ENCODE data around the gene PTPN11. TPM values are rescaled to one million over a fixed set of nuclear protein-coding genes. Genes with fewer than 3 reads are reported as not detected.

PTPN11 gene
- total RNA-seq, 2 experiments from 2014 or later = 44.6 to 46.4 TPM

DNA sequence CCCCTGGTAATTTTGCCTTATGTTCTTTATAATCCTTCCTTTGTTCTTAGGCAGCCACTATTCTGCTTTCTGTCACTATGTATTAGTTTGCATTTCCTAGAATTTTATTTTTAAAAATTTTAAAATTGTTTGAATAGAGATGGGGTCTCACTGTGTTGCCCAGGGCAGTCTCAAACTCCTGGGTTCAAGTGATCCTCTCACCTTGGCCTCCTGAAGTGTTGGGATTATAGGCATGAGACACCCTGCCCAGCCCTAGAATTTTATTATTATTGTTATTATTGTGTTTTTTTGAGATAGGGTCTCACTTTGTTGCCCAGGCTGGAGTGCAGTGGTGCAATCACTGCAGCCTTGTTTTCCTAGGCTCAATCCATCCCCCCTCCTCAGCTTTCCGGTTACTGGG, 2.6 kb downstream of the PTPN11 start:
- Histone ChIP-seq H3K36me3 (ENCODE audit: insufficient read depth, low read length) (no peaks in the 10 kb centered on the region), H3K27ac (ENCODE audit: low read depth in 1 of 2, low read length in 2 of 2) (no peak overlapping the region), H3K4me1 (ENCODE audit: insufficient read depth, low read length) (peaks cover 54% of the 10 kb centered on the region), H3K4me3 (ENCODE audit: low read length) (no peak overlapping the region), H3K9me3 (ENCODE audit: control insufficient read depth in 1 of 2, insufficient read depth in 1 of 2, low read length in 2 of 2) (no peaks in the 10 kb centered on the region), H3K27me3 (ENCODE audit: control insufficient read depth in 1 of 2, insufficient read depth in 2 of 2, low read length in 2 of 2) (no peaks in the 10 kb centered on the region)
- intact Hi-C loops (cut with DNase I, micrococcal nuclease) = no loop called here
- POLR2A ChIA-PET = no interaction called here
- H3K27ac Mint-ChIP-seq = peak overlapping the region; percentile 24
- no peak for ATAC-seq (ENCODE audit: poor library complexity)
- H3K27me3 Mint-ChIP-seq = no peaks in the 10 kb centered on the region
- no peak for TF ChIP-seq CTCF (IDR thresholded peaks at IDR 0.05)
- peaks cover 48% of the 10 kb centered on the region for H3K4me1 Mint-ChIP-seq (ENCODE audit: low read depth)
- CTCF ChIA-PET = no interaction called here
- no peaks in the 10 kb centered on the region for H3K9me3 Mint-ChIP-seq
- H3K4me3 Mint-ChIP-seq = no peak overlapping the region
- peaks cover 11% of the 10 kb centered on the region for H3K36me3 Mint-ChIP-seq (ENCODE audit: low read depth)
- no peak for DNase-seq

DNA sequence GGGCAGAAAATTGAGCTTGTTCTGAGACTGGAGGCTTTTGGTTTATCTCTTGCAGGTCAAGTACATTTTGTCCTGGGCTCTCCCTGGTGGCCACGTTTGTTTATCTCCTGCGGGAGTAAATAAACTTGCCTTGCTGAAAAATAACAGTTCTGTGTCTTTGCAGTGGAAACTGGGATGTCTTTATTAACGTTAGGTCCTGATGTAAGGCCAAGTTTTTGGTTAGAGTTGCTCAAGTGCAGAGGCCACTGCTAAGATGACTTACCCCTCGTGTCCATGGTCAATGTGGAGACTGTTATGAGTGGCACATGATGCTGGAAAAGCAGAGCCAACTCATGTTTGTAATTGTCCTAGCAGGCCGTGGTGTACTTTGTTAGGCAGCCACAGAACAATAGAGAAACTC, 3.8 kb downstream of the PTPN11 start:
- CTCF ChIA-PET = interaction anchor here (1.0 kb wide), 1 partner anchor 11 kb away, joined by 3 read pairs; no protein-coding TSS in a partner anchor
- ATAC-seq (ENCODE audit: poor library complexity) (no peak), DNase-seq (no peak)
- Histone ChIP-seq H3K27ac (ENCODE audit: low read depth in 1 of 2, low read length in 2 of 2) (no peak overlapping the region), H3K9me3 (ENCODE audit: control insufficient read depth in 1 of 2, insufficient read depth in 1 of 2, low read length in 2 of 2) (no peaks in the 10 kb centered on the region), H3K4me3 (ENCODE audit: low read length) (no peak overlapping the region), H3K27me3 (ENCODE audit: control insufficient read depth in 1 of 2, insufficient read depth in 2 of 2, low read length in 2 of 2) (no peaks in the 10 kb centered on the region), H3K4me1 (ENCODE audit: insufficient read depth, low read length) (peaks cover 54% of the 10 kb centered on the region), H3K36me3 (ENCODE audit: insufficient read depth, low read length) (no peaks in the 10 kb centered on the region)
- TF ChIP-seq CTCF (IDR thresholded peaks at IDR 0.05) = no peak
- peak overlapping the region; percentile 29 for H3K27ac Mint-ChIP-seq
- no peaks in the 10 kb centered on the region for H3K9me3 Mint-ChIP-seq
- no peaks in the 10 kb centered on the region for H3K27me3 Mint-ChIP-seq
- POLR2A ChIA-PET = interaction anchor here (0.6 kb wide), 1 partner anchor 71 kb away, joined by 4 read pairs; no protein-coding TSS in a partner anchor
- intact Hi-C loops (cut with DNase I, micrococcal nuclease) = no loop called here
- peaks cover 11% of the 10 kb centered on the region for H3K36me3 Mint-ChIP-seq (ENCODE audit: low read depth)
- H3K4me3 Mint-ChIP-seq = peak overlapping the region; percentile 47
- peaks cover 48% of the 10 kb centered on the region for H3K4me1 Mint-ChIP-seq (ENCODE audit: low read depth)

DNA sequence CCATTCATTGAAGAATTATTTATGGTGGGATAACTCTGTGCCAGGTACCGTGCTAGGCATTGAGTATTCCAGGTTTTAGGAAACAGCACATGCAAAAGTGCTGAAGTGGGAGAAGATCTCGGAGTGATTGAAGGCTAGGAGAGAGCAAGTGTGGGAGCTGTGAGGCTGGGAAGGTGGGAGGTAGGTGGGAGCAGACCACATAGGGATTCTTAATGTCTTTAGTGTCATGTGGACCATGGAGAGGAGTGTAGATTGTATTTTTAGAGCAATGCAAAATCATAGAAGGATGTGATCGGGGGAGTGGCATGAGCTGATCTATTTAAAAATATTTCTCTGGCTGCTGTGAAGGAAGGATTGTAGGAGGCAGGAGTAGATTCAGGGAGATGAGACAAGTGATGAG, 5.4 kb downstream of the PTPN11 start:
- ChIA-PET CTCF (no interaction called here), POLR2A (no interaction called here)
- DNase-seq (no peak), ATAC-seq (ENCODE audit: poor library complexity) (no peak)
- Histone ChIP-seq H3K9me3 (ENCODE audit: control insufficient read depth in 1 of 2, insufficient read depth in 1 of 2, low read length in 2 of 2) (no peaks in the 10 kb centered on the region), H3K27ac (ENCODE audit: low read depth in 1 of 2, low read length in 2 of 2) (no peak overlapping the region), H3K36me3 (ENCODE audit: insufficient read depth, low read length) (no peaks in the 10 kb centered on the region), H3K27me3 (ENCODE audit: control insufficient read depth in 1 of 2, insufficient read depth in 2 of 2, low read length in 2 of 2) (no peaks in the 10 kb centered on the region), H3K4me1 (ENCODE audit: insufficient read depth, low read length) (peaks cover 47% of the 10 kb centered on the region), H3K4me3 (ENCODE audit: low read length) (no peak overlapping the region)
- no peaks in the 10 kb centered on the region for H3K9me3 Mint-ChIP-seq
- no peak for TF ChIP-seq CTCF (IDR thresholded peaks at IDR 0.05)
- no peaks in the 10 kb centered on the region for H3K27me3 Mint-ChIP-seq
- H3K27ac Mint-ChIP-seq = peak overlapping the region; percentile 1
- intact Hi-C loops (cut with DNase I, micrococcal nuclease) = no loop called here
- peaks cover 50% of the 10 kb centered on the region for H3K4me1 Mint-ChIP-seq (ENCODE audit: low read depth)
- H3K4me3 Mint-ChIP-seq = no peak overlapping the region
- peaks cover 14% of the 10 kb centered on the region for H3K36me3 Mint-ChIP-seq (ENCODE audit: low read depth)

All from CD4-positive, alpha-beta T cell (primary cell).